ENCODE data around the gene PROS1.

Gene PROS1

GRCh38 chr3:93983408-93983807 is 9.7 kb upstream of the PROS1 start (continued):
- TF ChIP-seq ZNF565 (CRISPR knock-in tag; conservative IDR thresholded peaks at IDR 0.05; ENCODE audit: low read depth) (no peak), CSDC2 (CRISPR knock-in tag; IDR thresholded peaks at IDR 0.05) (no peak), GLIS3 (CRISPR knock-in tag; IDR thresholded peaks at IDR 0.05) (no peak), OSR1 (CRISPR knock-in tag; IDR thresholded peaks at IDR 0.05) (no peak), TOX (CRISPR knock-in tag; IDR thresholded peaks at IDR 0.05; ENCODE audit: borderline replicate concordance) (no peak), ZNF70 (CRISPR knock-in tag; IDR thresholded peaks at IDR 0.05) (no peak), ISL1 (CRISPR knock-in tag; IDR thresholded peaks at IDR 0.05) (no peak), ZFP3 (CRISPR knock-in tag; IDR thresholded peaks at IDR 0.05) (no peak), CSRNP3 (CRISPR knock-in tag; IDR thresholded peaks at IDR 0.05) (no peak), ESRRG (CRISPR knock-in tag; IDR thresholded peaks at IDR 0.05) (no peak)

- no peak for TF ChIP-seq ZFP3 (CRISPR knock-in tag; IDR thresholded peaks at IDR 0.05)
- TF ChIP-seq ZNF565 (CRISPR knock-in tag; conservative IDR thresholded peaks at IDR 0.05; ENCODE audit: low read depth), result no peak
- no peak for TF ChIP-seq PATZ1 (CRISPR knock-in tag; IDR thresholded peaks at IDR 0.05; ENCODE audit: borderline replicate concordance)
- TF ChIP-seq ARNTL (CRISPR knock-in tag; IDR thresholded peaks at IDR 0.05; ENCODE audit: borderline replicate concordance, low read depth), result no peak
- no peak for TF ChIP-seq OSR1 (CRISPR knock-in tag; IDR thresholded peaks at IDR 0.05)
- no peak for TF ChIP-seq TOX (CRISPR knock-in tag; IDR thresholded peaks at IDR 0.05; ENCODE audit: borderline replicate concordance)
- no peak for TF ChIP-seq BACH2 (CRISPR knock-in tag; IDR thresholded peaks at IDR 0.05; ENCODE audit: borderline replicate concordance)
- TF ChIP-seq TSHZ2 (CRISPR knock-in tag; IDR thresholded peaks at IDR 0.05), result no peak
- no peak for TF ChIP-seq RARB (CRISPR knock-in tag; IDR thresholded peaks at IDR 0.05)
- no peak for TF ChIP-seq CREB5 (CRISPR knock-in tag; IDR thresholded peaks at IDR 0.05; ENCODE audit: low read depth)
- TF ChIP-seq CSDC2 (CRISPR knock-in tag; IDR thresholded peaks at IDR 0.05), result no peak
- TF ChIP-seq POU6F1 (CRISPR knock-in tag; IDR thresholded peaks at IDR 0.05; ENCODE audit: borderline replicate concordance, low read depth), result no peak
- TF ChIP-seq ZC3H10 (CRISPR knock-in tag; IDR thresholded peaks at IDR 0.05), result no peak
- no peak for TF ChIP-seq ESRRG (CRISPR knock-in tag; IDR thresholded peaks at IDR 0.05)
- TF ChIP-seq ZFP30 (CRISPR knock-in tag; IDR thresholded peaks at IDR 0.05), result no peak
- ATAC-seq, result no peak
These were observed 8.0 kb upstream of the PROS1 start for GRCh38 chr3:93981649-93982048.

- ATAC-seq, result peak; percentile 99
- TF ChIP-seq ESRRG (CRISPR knock-in tag; IDR thresholded peaks at IDR 0.05) (no peak), ZNF8 (CRISPR knock-in tag; IDR thresholded peaks at IDR 0.05) (no peak), CREB5 (CRISPR knock-in tag; IDR thresholded peaks at IDR 0.05; ENCODE audit: low read depth) (no peak), TOX (CRISPR knock-in tag; IDR thresholded peaks at IDR 0.05; ENCODE audit: borderline replicate concordance) (no peak), ZC3H10 (CRISPR knock-in tag; IDR thresholded peaks at IDR 0.05) (no peak), POU6F1 (CRISPR knock-in tag; IDR thresholded peaks at IDR 0.05; ENCODE audit: borderline replicate concordance, low read depth) (no peak), ARNTL (CRISPR knock-in tag; IDR thresholded peaks at IDR 0.05; ENCODE audit: borderline replicate concordance, low read depth) (no peak), ISL1 (CRISPR knock-in tag; IDR thresholded peaks at IDR 0.05) (no peak), ZNF70 (CRISPR knock-in tag; IDR thresholded peaks at IDR 0.05) (no peak), ZNF565 (CRISPR knock-in tag; conservative IDR thresholded peaks at IDR 0.05; ENCODE audit: low read depth) (no peak), TCF4 (CRISPR knock-in tag; IDR thresholded peaks at IDR 0.05; ENCODE audit: borderline replicate concordance) (no peak), GLIS3 (CRISPR knock-in tag; IDR thresholded peaks at IDR 0.05) (no peak), PPARA (CRISPR knock-in tag; IDR thresholded peaks at IDR 0.05; ENCODE audit: borderline replicate concordance) (no peak), SNAI2 (CRISPR knock-in tag; IDR thresholded peaks at IDR 0.05) (no peak)
These were observed 6.4 kb upstream of the PROS1 start, which contains the start of gene ARL13B for GRCh38 chr3:93979850-93980676. Gene ARL13B (plus strand): TSS chr3:93980155. CDS start chr3:93980424, 269 bp downstream.
